SK-N-SH (cell line): Measurements from ENCODE around the gene PKNOX2. TPM values are rescaled to one million over a fixed set of nuclear protein-coding genes. Genes with fewer than 3 reads are reported as not detected.

ENCODE experiments used
- CTCF ChIA-PET: fragments of 300-600, 350-600 bp; formaldehyde crosslinking; extraction: SDS; loops from one replicate; lab custom pipeline; 2021; lab: Yijun Ruan, JAX
- POLR2A ChIA-PET: fragments of 350-600 bp; sonication (Branson Sonifier 250); formaldehyde crosslinking; extraction: SDS; loops from one replicate; lab custom pipeline; 2020; ENCODE audit warnings: antibody characterized with exemption, inconsistent platforms; lab: Yijun Ruan, JAX
- DNase-seq: peaks from one replicate; pipeline ENCODE4 v3.0.0; 2012
- H2AFZ ChIP-seq: fragments of 200-600 bp; sonication (generic); 2 replicates; pipeline ENCODE4 v1.8.1; 2016; ENCODE audit warnings: antibody characterized with exemption, mild to moderate bottlenecking, low read depth
- H3F3A ChIP-seq: fragments of 200-600 bp; sonication (generic); replicated peaks from 2 replicates; pipeline ENCODE3; 2016; ENCODE audit warnings: antibody characterized with exemption, mild to moderate bottlenecking; ENCODE audit not compliant: insufficient read depth
- H3K27ac ChIP-seq, 2 experiments: fragments of 200-500 bp in 1 of 2; fragments of 200-600 bp in 1 of 2; sonication (Bioruptor generic) in 1 of 2; sonication (generic), shearing (Covaris generic) in 1 of 2; 2 replicates each; pipeline versions ENCODE4 v1.5.1 to v1.6.1; 2014 to 2016; ENCODE audit warnings: low read depth in 2 of 2, inconsistent platforms in 1 of 2, low read length in 1 of 2, mild to moderate bottlenecking in 1 of 2, mixed read lengths in 1 of 2
- H3K27me3 ChIP-seq: fragments of 200-600 bp; sonication (generic), shearing (Covaris generic); 2 replicates; pipeline ENCODE4 v1.6.1; 2016; ENCODE audit warnings: mixed run types; ENCODE audit not compliant: insufficient read depth
- H3K36me3 ChIP-seq, 2 experiments: fragments of 200-500 bp in 1 of 2; fragments of 200-600 bp in 1 of 2; sonication (Bioruptor generic) in 1 of 2; sonication (generic) in 1 of 2; replicated peaks in 1 of 2; 2 replicates each; pipeline versions ENCODE3 to v1.5.1; 2014 to 2016; ENCODE audit warnings: low read length in 1 of 2, mild to moderate bottlenecking in 1 of 2; ENCODE audit not compliant: insufficient read depth in 2 of 2, control insufficient read depth in 1 of 2
- H3K4me1 ChIP-seq, 2 experiments: fragments of 200-500 bp in 1 of 2; fragments of 200-600 bp in 1 of 2; sonication (Bioruptor generic) in 1 of 2; sonication (generic), shearing (Covaris generic) in 1 of 2; 2 replicates each; pipeline versions ENCODE4 v1.5.1 to v1.6.1; 2014 to 2016; ENCODE audit warnings: low read depth in 1 of 2, low read length in 1 of 2, mixed run types in 1 of 2; ENCODE audit not compliant: insufficient read depth in 2 of 2, control insufficient read depth in 1 of 2
- H3K4me2 ChIP-seq: fragments of 200-600 bp; sonication (generic), shearing (Covaris generic); 2 replicates; pipeline ENCODE4 v1.6.1; 2017; ENCODE audit warnings: mixed run types
- H3K4me3 ChIP-seq, 2 experiments: fragments of 200-500 bp in 1 of 2; fragments of 200-600 bp in 1 of 2; sonication (Bioruptor generic) in 1 of 2; sonication (generic), shearing (Covaris generic) in 1 of 2; 2 replicates each; pipeline versions ENCODE4 v1.5.1 to v1.8.1; 2014 to 2016; ENCODE audit warnings: low read depth in 2 of 2, inconsistent platforms in 1 of 2, low read length in 1 of 2, mild to moderate bottlenecking in 1 of 2, mixed read lengths in 1 of 2, moderate library complexity in 1 of 2
- H3K79me2 ChIP-seq: fragments of 200-600 bp; sonication (generic); 2 replicates; pipeline ENCODE4 v1.8.1; 2017; ENCODE audit warnings: mild to moderate bottlenecking; ENCODE audit not compliant: insufficient read depth
- H3K9ac ChIP-seq: fragments of 200-600 bp; sonication (generic); 2 replicates; pipeline ENCODE4 v1.6.1; 2017; ENCODE audit warnings: mixed run types
- H3K9me2 ChIP-seq: fragments of 200-600 bp; sonication (generic); 2 replicates; pipeline ENCODE4 v1.6.1; 2017; ENCODE audit warnings: mixed run types
- H3K9me3 ChIP-seq: fragments of 200-600 bp; sonication (generic); 2 replicates; pipeline ENCODE4 v1.6.1; 2017; ENCODE audit warnings: mixed run types, mild to moderate bottlenecking, moderate library complexity
- H4K20me1 ChIP-seq: fragments of 200-600 bp; sonication (generic); 2 replicates; pipeline ENCODE4 v1.6.1; 2017; ENCODE audit warnings: mild to moderate bottlenecking, mixed run types; ENCODE audit not compliant: insufficient read depth
- ELF1 ChIP-seq: IDR thresholded peaks from 2 replicates; pipeline ENCODE4 v1.4.0; 2012
- EZH2phosphoT487 ChIP-seq: fragments of 200-600 bp; sonication (generic); IDR thresholded peaks from 2 replicates; pipeline ENCODE4 v1.6.1; 2017; ENCODE audit warnings: low read depth, mixed run types, mild to moderate bottlenecking, antibody characterized with exemption, moderate library complexity, borderline replicate concordance
- FOSL2 ChIP-seq: IDR thresholded peaks from 2 replicates; pipeline ENCODE4 v1.4.0; 2012; ENCODE audit warnings: low read depth, mild to moderate bottlenecking, moderate library complexity, borderline replicate concordance
- FOXJ3 ChIP-seq: sonication (generic); formaldehyde crosslinking; IDR thresholded peaks from 2 replicates; pipeline ENCODE4 v1.5.1; 2020; ENCODE audit warnings: mild to moderate bottlenecking, missing genetic modification reagents
- MEF2A ChIP-seq: IDR thresholded peaks from 2 replicates; pipeline ENCODE4 v1.4.0; 2012; ENCODE audit warnings: low read depth, borderline replicate concordance
- MXI1 ChIP-seq: IDR thresholded peaks from 2 replicates; pipeline ENCODE4 v1.6.1; 2012; ENCODE audit warnings: mild to moderate bottlenecking, low read depth, low read length, improper control_type of control experiment
- NFIC ChIP-seq: IDR thresholded peaks from 2 replicates; pipeline ENCODE4 v1.4.0; 2012; ENCODE audit warnings: borderline replicate concordance
- NRF1 ChIP-seq: IDR thresholded peaks from 2 replicates; pipeline ENCODE4 v1.6.1; 2012; ENCODE audit warnings: low read depth, mild to moderate bottlenecking, low read length
- RCOR1 ChIP-seq: fragments of 150-350 bp; IDR thresholded peaks from 2 replicates; pipeline ENCODE4 v1.6.1; 2017; ENCODE audit warnings: antibody characterized with exemption, low read length
- RXRA ChIP-seq: IDR thresholded peaks from 2 replicates; pipeline ENCODE4 v1.4.0; 2012; ENCODE audit warnings: low read depth, mild to moderate bottlenecking, borderline replicate concordance
- SIN3A ChIP-seq: IDR thresholded peaks from 2 replicates; pipeline ENCODE4 v1.6.1; 2012; ENCODE audit warnings: low read depth, mild to moderate bottlenecking, low read length, moderate library complexity, borderline replicate concordance
- SMC3 ChIP-seq: IDR thresholded peaks from 2 replicates; pipeline ENCODE4 v1.6.1; 2012; ENCODE audit warnings: low read depth, low read length, improper control_type of control experiment
- TCF12 ChIP-seq: IDR thresholded peaks from 2 replicates; pipeline ENCODE4 v1.4.0; 2012
- TEAD4 ChIP-seq: IDR thresholded peaks from 2 replicates; pipeline ENCODE4 v1.4.0; 2012; ENCODE audit warnings: mild to moderate bottlenecking, borderline replicate concordance; ENCODE audit not compliant: insufficient read depth
- YY1 ChIP-seq: IDR thresholded peaks from 2 replicates; pipeline ENCODE4 v1.4.0; 2012; ENCODE audit warnings: low read depth, mild to moderate bottlenecking
- WGBS: methylation state at CpG from one replicate; pipeline ENCODE4 v1.1.6; 2017; ENCODE audit warnings: low lambda C conversion rate; 5-methylcytosine and 5-hydroxymethylcytosine counted together
- polyA plus RNA-seq, 3 experiments: library from polyadenylated mRNA; depleted of rRNA; stranded (reverse); fragments of >200 nt; gene quantifications; 2 replicates each; pipeline ENCODE4 v1.2.3, GENCODE V29; 2012
- TF ChIP-seq, protein P1 (sequence below): IDR thresholded peaks from 2 replicates; pipeline ENCODE4 v1.4.0; 2012; ENCODE audit warnings: low read depth
- TF ChIP-seq, protein P2 (sequence below): fragments of 150-350 bp; IDR thresholded peaks from 2 replicates; pipeline ENCODE4 v1.6.1; 2017; ENCODE audit warnings: antibody characterized with exemption, low read length, low read depth, borderline replicate concordance
- TF ChIP-seq, protein P3 (sequence below): fragments of 200-600 bp; sonication (generic); IDR thresholded peaks from 2 replicates; pipeline ENCODE4 v1.6.1; 2017; ENCODE audit warnings: antibody characterized with exemption, mild to moderate bottlenecking, moderate library complexity
- TF ChIP-seq, protein P4 (sequence below): IDR thresholded peaks from 2 replicates; pipeline ENCODE4 v1.6.1; 2012; ENCODE audit warnings: mild to moderate bottlenecking, low read depth, low read length, moderate library complexity
- TF ChIP-seq, protein P5 (sequence below): IDR thresholded peaks from 2 replicates; pipeline ENCODE4 v1.4.0; 2012; ENCODE audit warnings: low read depth, borderline replicate concordance

The PKNOX2 gene
- polyA plus RNA-seq, 1 of the 3 experiments (the other 2 are of a cell fraction): 0.02 TPM

DNA sequence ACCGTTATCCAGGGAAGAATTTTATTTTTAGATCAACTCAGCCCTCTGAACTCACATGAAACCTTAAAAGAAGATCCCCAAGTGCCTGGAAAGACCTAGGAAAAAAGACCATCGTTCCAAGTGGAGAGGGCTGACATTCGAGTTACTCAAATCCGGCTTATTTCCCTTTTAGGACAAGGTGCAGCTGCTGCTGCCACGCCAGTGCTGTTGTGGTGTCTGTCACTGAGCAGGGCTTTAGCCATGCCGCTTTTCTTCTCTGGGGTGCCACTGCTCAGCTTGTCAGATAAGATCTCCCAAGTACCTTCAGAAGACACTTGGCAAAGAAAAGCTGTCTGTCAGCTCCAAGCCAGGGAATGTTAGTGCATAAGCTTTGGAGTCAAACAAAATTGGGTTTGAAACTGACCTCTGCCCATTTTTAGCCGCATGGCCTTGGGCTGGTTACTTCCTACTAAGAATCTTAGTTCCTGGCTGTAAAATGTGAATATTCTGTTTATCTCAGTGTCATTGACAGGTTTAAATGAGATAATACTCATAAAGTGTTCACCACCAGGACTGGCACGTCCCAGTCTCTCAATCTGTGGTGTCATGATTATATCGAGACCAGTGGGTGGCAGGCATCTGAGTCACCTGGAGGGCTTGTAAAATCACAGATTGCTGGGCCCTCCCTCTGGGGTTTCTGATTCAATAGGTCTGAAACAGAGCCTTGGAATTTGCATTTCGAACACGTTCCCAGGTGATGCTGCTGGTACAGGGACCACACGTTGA, 117.5 kb downstream of the PKNOX2 start:
- DNase-seq: no peak
- no peaks in the 10 kb centered on the region for H3K79me2 ChIP-seq
- TF ChIP-seq, protein P1, sequence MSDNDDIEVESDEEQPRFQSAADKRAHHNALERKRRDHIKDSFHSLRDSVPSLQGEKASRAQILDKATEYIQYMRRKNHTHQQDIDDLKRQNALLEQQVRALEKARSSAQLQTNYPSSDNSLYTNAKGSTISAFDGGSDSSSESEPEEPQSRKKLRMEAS: no peak
- TF ChIP-seq RXRA: no peak
- no peak for TF ChIP-seq FOXJ3 (CRISPR knock-in tag)
- no peak for TF ChIP-seq TCF12
- no peak for TF ChIP-seq FOSL2
- no peak for TF ChIP-seq MXI1
- no peak for TF ChIP-seq YY1
- TF ChIP-seq, protein P2, sequence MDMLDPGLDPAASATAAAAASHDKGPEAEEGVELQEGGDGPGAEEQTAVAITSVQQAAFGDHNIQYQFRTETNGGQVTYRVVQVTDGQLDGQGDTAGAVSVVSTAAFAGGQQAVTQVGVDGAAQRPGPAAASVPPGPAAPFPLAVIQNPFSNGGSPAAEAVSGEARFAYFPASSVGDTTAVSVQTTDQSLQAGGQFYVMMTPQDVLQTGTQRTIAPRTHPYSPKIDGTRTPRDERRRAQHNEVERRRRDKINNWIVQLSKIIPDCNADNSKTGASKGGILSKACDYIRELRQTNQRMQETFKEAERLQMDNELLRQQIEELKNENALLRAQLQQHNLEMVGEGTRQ: no peak
- TF ChIP-seq ELF1: no peak
- TF ChIP-seq TEAD4: no peak
- no peak for TF ChIP-seq SIN3A
- TF ChIP-seq, protein P3, sequence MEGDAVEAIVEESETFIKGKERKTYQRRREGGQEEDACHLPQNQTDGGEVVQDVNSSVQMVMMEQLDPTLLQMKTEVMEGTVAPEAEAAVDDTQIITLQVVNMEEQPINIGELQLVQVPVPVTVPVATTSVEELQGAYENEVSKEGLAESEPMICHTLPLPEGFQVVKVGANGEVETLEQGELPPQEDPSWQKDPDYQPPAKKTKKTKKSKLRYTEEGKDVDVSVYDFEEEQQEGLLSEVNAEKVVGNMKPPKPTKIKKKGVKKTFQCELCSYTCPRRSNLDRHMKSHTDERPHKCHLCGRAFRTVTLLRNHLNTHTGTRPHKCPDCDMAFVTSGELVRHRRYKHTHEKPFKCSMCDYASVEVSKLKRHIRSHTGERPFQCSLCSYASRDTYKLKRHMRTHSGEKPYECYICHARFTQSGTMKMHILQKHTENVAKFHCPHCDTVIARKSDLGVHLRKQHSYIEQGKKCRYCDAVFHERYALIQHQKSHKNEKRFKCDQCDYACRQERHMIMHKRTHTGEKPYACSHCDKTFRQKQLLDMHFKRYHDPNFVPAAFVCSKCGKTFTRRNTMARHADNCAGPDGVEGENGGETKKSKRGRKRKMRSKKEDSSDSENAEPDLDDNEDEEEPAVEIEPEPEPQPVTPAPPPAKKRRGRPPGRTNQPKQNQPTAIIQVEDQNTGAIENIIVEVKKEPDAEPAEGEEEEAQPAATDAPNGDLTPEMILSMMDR: no peak
- TF ChIP-seq RCOR1: no peak

DNA sequence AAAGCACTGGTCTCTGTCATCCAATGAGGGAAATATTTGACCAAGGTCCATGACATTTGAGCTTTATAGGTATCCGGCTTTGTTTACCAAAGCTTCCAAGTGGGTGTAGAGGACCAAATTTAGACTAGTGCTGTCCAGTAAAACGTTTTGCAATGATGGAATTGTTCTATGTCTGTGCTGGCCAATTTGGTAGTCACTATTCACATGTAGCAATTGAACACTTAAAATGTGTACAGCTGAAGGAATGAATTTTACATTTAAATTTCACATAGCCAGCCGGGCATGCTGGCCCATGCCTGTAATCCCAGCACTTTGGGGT, 118.0 kb downstream of the PKNOX2 start:
- Histone ChIP-seq H3K4me3 (no peak overlapping the region), H3K4me1 (peaks cover 0 to 9% of the 10 kb centered on the region in 2 experiments; a peak in 1 of 4 replicates), H3K4me2 (no peak overlapping the region), H2AFZ (no peak overlapping the region), H3K9ac (no peak overlapping the region), H3K9me3 (no peaks in the 10 kb centered on the region), H4K20me1 (no peaks in the 10 kb centered on the region), H3K36me3 (no peaks in the 10 kb centered on the region), H3K79me2 (no peaks in the 10 kb centered on the region), H3K27ac (no peak overlapping the region), H3K9me2 (no peaks in the 10 kb centered on the region), H3K27me3 (peaks cover 5% of the 10 kb centered on the region), H3F3A (no peaks in the 10 kb centered on the region)
- 36% methylated on average over 3 of the region's 3 CpGs for WGBS
- POLR2A ChIA-PET: interaction anchor here (1.1 kb wide), 1 partner anchor 10 kb away, joined by 3 read pairs; no protein-coding TSS in a partner anchor
- CTCF ChIA-PET: no interaction called here
- DNase-seq: no peak
- no peak for TF ChIP-seq SIN3A
- TF ChIP-seq, protein P4, sequence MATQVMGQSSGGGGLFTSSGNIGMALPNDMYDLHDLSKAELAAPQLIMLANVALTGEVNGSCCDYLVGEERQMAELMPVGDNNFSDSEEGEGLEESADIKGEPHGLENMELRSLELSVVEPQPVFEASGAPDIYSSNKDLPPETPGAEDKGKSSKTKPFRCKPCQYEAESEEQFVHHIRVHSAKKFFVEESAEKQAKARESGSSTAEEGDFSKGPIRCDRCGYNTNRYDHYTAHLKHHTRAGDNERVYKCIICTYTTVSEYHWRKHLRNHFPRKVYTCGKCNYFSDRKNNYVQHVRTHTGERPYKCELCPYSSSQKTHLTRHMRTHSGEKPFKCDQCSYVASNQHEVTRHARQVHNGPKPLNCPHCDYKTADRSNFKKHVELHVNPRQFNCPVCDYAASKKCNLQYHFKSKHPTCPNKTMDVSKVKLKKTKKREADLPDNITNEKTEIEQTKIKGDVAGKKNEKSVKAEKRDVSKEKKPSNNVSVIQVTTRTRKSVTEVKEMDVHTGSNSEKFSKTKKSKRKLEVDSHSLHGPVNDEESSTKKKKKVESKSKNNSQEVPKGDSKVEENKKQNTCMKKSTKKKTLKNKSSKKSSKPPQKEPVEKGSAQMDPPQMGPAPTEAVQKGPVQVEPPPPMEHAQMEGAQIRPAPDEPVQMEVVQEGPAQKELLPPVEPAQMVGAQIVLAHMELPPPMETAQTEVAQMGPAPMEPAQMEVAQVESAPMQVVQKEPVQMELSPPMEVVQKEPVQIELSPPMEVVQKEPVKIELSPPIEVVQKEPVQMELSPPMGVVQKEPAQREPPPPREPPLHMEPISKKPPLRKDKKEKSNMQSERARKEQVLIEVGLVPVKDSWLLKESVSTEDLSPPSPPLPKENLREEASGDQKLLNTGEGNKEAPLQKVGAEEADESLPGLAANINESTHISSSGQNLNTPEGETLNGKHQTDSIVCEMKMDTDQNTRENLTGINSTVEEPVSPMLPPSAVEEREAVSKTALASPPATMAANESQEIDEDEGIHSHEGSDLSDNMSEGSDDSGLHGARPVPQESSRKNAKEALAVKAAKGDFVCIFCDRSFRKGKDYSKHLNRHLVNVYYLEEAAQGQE: no peak
- no peak for TF ChIP-seq MEF2A
- TF ChIP-seq TEAD4: no peak
- no peak for TF ChIP-seq SMC3
- TF ChIP-seq NRF1: no peak
- no peak for TF ChIP-seq EZH2phosphoT487
- TF ChIP-seq RCOR1: no peak
- no peak for TF ChIP-seq RXRA
- TF ChIP-seq, protein P5, sequence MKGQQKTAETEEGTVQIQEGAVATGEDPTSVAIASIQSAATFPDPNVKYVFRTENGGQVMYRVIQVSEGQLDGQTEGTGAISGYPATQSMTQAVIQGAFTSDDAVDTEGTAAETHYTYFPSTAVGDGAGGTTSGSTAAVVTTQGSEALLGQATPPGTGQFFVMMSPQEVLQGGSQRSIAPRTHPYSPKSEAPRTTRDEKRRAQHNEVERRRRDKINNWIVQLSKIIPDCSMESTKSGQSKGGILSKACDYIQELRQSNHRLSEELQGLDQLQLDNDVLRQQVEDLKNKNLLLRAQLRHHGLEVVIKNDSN: no peak
- TF ChIP-seq NFIC: no peak

More for the DNA sequence above, 117.5 kb downstream of the PKNOX2 start:
- no peaks in the 10 kb centered on the region for H3K9me3 ChIP-seq
- no peak overlapping the region for H3K4me3 ChIP-seq
- no peaks in the 10 kb centered on the region for H3K9me2 ChIP-seq
- no peak overlapping the region for H3K4me2 ChIP-seq
- no peak overlapping the region for H2AFZ ChIP-seq
- no peaks in the 10 kb centered on the region for H4K20me1 ChIP-seq
- no peaks in the 10 kb centered on the region for H3F3A ChIP-seq
- POLR2A ChIA-PET: interaction anchor here (1.1 kb wide), 1 partner anchor 11 kb away, joined by 3 read pairs; no protein-coding TSS in a partner anchor
- WGBS: 56% methylated on average over 11 of the region's 12 CpGs
- no peaks in the 10 kb centered on the region for H3K36me3 ChIP-seq
- H3K4me1 ChIP-seq: peaks cover 0 to 7% of the 10 kb centered on the region in 2 experiments; a peak in 1 of 4 replicates
- no peak overlapping the region for H3K27ac ChIP-seq
- CTCF ChIA-PET: no interaction called here
- H3K27me3 ChIP-seq: peaks cover 5% of the 10 kb centered on the region
- no peak overlapping the region for H3K9ac ChIP-seq
